IMR-90 (cell line): ENCODE results near the gene NEUROD1. TPM values are rescaled to one million over a fixed set of nuclear protein-coding genes. Genes with fewer than 3 reads are reported as not detected.
A peak's percentile ranks its signal among the peaks of the same experiment; 100 is the strongest.

Experiments
- ATAC-seq: fragments of 200-7000 bp; cut with Tn5 transposase; 2 replicates; pipeline ENCODE4 v1.9.1; 2020; ENCODE audit warnings: low read depth, mild to moderate bottlenecking, moderate library complexity
- BruUV-seq: library from RNA; stranded (reverse); fragments of 400-500 nt; replicated peaks from 2 replicates; lab custom pipeline; 2021; lab: Mats Ljungman, UMichigan
- CTCF ChIA-PET: fragments of 300-600 bp; formaldehyde crosslinking; extraction: SDS; loops from one replicate; lab custom pipeline; 2021; ENCODE audit warnings: antibody characterized with exemption; lab: Yijun Ruan, JAX
- POLR2A ChIA-PET: fragments of 300-600 bp; sonication (Branson Sonifier 250); formaldehyde crosslinking; loops from one replicate; lab custom pipeline; 2022; ENCODE audit warnings: antibody characterized with exemption; ENCODE audit not compliant: unreplicated experiment; lab: Charles Lee
- DNase-seq: peaks from one replicate; pipeline ENCODE4 v3.0.0; 2013
- H2AFZ ChIP-seq: replicated peaks from 2 replicates; pipeline ENCODE3; 2013; ENCODE audit warnings: low read length, mild to moderate bottlenecking; ENCODE audit not compliant: poor library complexity
- H2AK5ac ChIP-seq: 2 replicates; pipeline ENCODE4 v1.6.1; 2013; ENCODE audit warnings: low read depth, low read length, inconsistent platforms
- H2AK9ac ChIP-seq: replicated peaks from 2 replicates; pipeline ENCODE3; 2013; ENCODE audit warnings: mild to moderate bottlenecking, low read depth, low read length, moderate library complexity; ENCODE audit not compliant: poor library complexity
- H2BK120ac ChIP-seq: 2 replicates; pipeline ENCODE4 v1.6.1; 2013; ENCODE audit warnings: low read depth, low read length, inconsistent platforms
- H2BK15ac ChIP-seq: 3 replicates; pipeline ENCODE4 v1.6.1; 2013; ENCODE audit warnings: low read depth, low read length, inconsistent platforms
- H2BK20ac ChIP-seq: 2 replicates; pipeline ENCODE4 v1.6.1; 2013; ENCODE audit warnings: low read depth, mild to moderate bottlenecking, inconsistent platforms, low read length, moderate library complexity
- H2BK5ac ChIP-seq: 2 replicates; pipeline ENCODE4 v1.6.1; 2013; ENCODE audit warnings: mild to moderate bottlenecking, low read depth, low read length, inconsistent platforms; ENCODE audit not compliant: poor library complexity, severe bottlenecking
- H3K14ac ChIP-seq: replicated peaks from 2 replicates; pipeline ENCODE4 v1.6.1; 2013; ENCODE audit warnings: low read depth, low read length, inconsistent platforms
- H3K18ac ChIP-seq: 2 replicates; pipeline ENCODE4 v1.6.1; 2013; ENCODE audit warnings: low read depth, low read length, control low read depth
- H3K23ac ChIP-seq: 2 replicates; pipeline ENCODE4 v1.6.1; 2013; ENCODE audit warnings: low read depth, low read length, inconsistent platforms
- H3K27ac ChIP-seq: 2 replicates; pipeline ENCODE4 v1.5.1; 2013; ENCODE audit warnings: mild to moderate bottlenecking, control low read depth, low read length; ENCODE audit not compliant: insufficient read depth
- H3K27me3 ChIP-seq: 2 replicates; pipeline ENCODE4 v1.6.1; 2013; ENCODE audit warnings: low read length; ENCODE audit not compliant: control insufficient read depth, insufficient read depth
- H3K36me3 ChIP-seq: 2 replicates; pipeline ENCODE4 v1.6.1; 2013; ENCODE audit warnings: low read length, mixed read lengths; ENCODE audit not compliant: control insufficient read depth, insufficient read depth
- H3K4ac ChIP-seq: 2 replicates; pipeline ENCODE4 v1.6.1; 2013; ENCODE audit warnings: low read depth, low read length, inconsistent platforms
- H3K4me1 ChIP-seq: 2 replicates; pipeline ENCODE4 v1.6.1; 2013; ENCODE audit warnings: low read length, mixed read lengths; ENCODE audit not compliant: control insufficient read depth, insufficient read depth
- H3K4me2 ChIP-seq: 2 replicates; pipeline ENCODE4 v1.6.1; 2013; ENCODE audit warnings: low read depth, mild to moderate bottlenecking, control low read depth, low read length, moderate library complexity
- H3K4me3 ChIP-seq: 2 replicates; pipeline ENCODE4 v1.5.1; 2013; ENCODE audit warnings: low read depth, mild to moderate bottlenecking, control low read depth, low read length, moderate library complexity; ENCODE audit not compliant: insufficient read depth
- H3K56ac ChIP-seq: 2 replicates; pipeline ENCODE4 v1.6.1; 2013; ENCODE audit warnings: low read length, inconsistent platforms; ENCODE audit not compliant: insufficient read depth; ENCODE audit errors: extremely low read depth
- H3K79me1 ChIP-seq, 2 experiments: 2 replicates each; pipeline ENCODE4 v1.6.1; 2013; ENCODE audit warnings: low read length in 2 of 2, inconsistent platforms in 1 of 2, low read depth in 1 of 2
- H3K9ac ChIP-seq: 2 replicates; pipeline ENCODE4 v1.6.1; 2013; ENCODE audit warnings: low read depth, low read length, control low read depth
- H3K9me1 ChIP-seq: 2 replicates; pipeline ENCODE4 v1.6.1; 2013; ENCODE audit warnings: low read length, inconsistent platforms; ENCODE audit not compliant: insufficient read depth
- H3K9me3 ChIP-seq: 2 replicates; pipeline ENCODE4 v1.6.1; 2013; ENCODE audit warnings: low read length; ENCODE audit not compliant: control insufficient read depth, insufficient read depth
- H4K20me1 ChIP-seq: 2 replicates; pipeline ENCODE4 v1.6.1; 2013; ENCODE audit warnings: low read length, inconsistent platforms; ENCODE audit not compliant: insufficient read depth
- H4K5ac ChIP-seq: 2 replicates; pipeline ENCODE4 v1.6.1; 2013; ENCODE audit warnings: mild to moderate bottlenecking, low read depth, low read length, control low read depth
- H4K8ac ChIP-seq, 2 experiments: 2 replicates each; pipeline ENCODE4 v1.6.1; 2013; ENCODE audit warnings: low read depth in 2 of 2, low read length in 2 of 2, control low read depth in 1 of 2, inconsistent platforms in 1 of 2
- H4K91ac ChIP-seq: 2 replicates; pipeline ENCODE4 v1.6.1; 2013; ENCODE audit warnings: low read depth, low read length, inconsistent platforms; ENCODE audit not compliant: insufficient read depth
- MAFK ChIP-seq: IDR thresholded peaks from 2 replicates; pipeline ENCODE4 v1.6.1; 2012; ENCODE audit warnings: low read depth, low read length, improper control_type of control experiment
- POLR2A ChIP-seq: IDR thresholded peaks from 2 replicates; pipeline ENCODE4 v1.6.1; 2012; ENCODE audit warnings: mild to moderate bottlenecking, low read depth, low read length
- WGBS, 2 experiments: methylation state at CpG; one replicate each; pipeline versions ENCODE4 v1.1.5 to v1.1.7; 2013; ENCODE audit warnings: missing lambda C conversion rate in 2 of 2; ENCODE audit not compliant: insufficient read length in 1 of 2; ENCODE audit errors: extremely low coverage in 2 of 2; 5-methylcytosine and 5-hydroxymethylcytosine counted together
- dilution Hi-C: fragments of 300-500 bp; cut with HindIII; formaldehyde crosslinking; loops from one replicate; pipeline ENCODE4 v1.14.3; 2018; ENCODE audit warnings: low sequenced_read_pairs; ENCODE audit not compliant: unreplicated experiment
- in situ Hi-C: fragments of 300-500 bp; cut with MboI; formaldehyde crosslinking; loops from 3 replicates; pipeline ENCODE4 v1.14.3; 2019; ENCODE audit warnings: low sequenced_read_pairs, inconsistent platforms, mixed read lengths
- intact Hi-C: fragments of 100-400 bp; cut with micrococcal nuclease; formaldehyde crosslinking; loops from 2 replicates; pipeline ENCODE4 v1.10.0; 2022
- polyA plus RNA-seq, 3 experiments: library from polyadenylated mRNA; depleted of rRNA; stranded (reverse); fragments of >200 nt; gene quantifications; 2 replicates each; pipeline ENCODE4 v1.2.3, GENCODE V29; 2012; ENCODE audit warnings: low replicate concordance in 1 of 3
- total RNA-seq: library from RNA; depleted of rRNA; stranded (reverse); fragments of >200 nt; gene quantifications from 2 replicates; pipeline ENCODE4 v1.2.3, GENCODE V29; 2012

Gene NEUROD1
- total and polyA plus RNA-seq, 2 of the 4 experiments (the other 2 are of a cell fraction), result not detected

GRCh38 chr2:181628590-181629585, 51.4 kb downstream of the NEUROD1 start:
- in situ Hi-C loops, result no loop called here
- no peak overlapping the region for H3K4me2 ChIP-seq
- no peak overlapping the region for H3K18ac ChIP-seq
- dilution Hi-C loops, result no loop called here
- no peak overlapping the region for H2AK5ac ChIP-seq
- H3K9ac ChIP-seq, result no peak overlapping the region
- CTCF ChIA-PET, result no interaction called here
- POLR2A ChIA-PET, result no interaction called here
- no peaks in the 10 kb centered on the region for H3K9me3 ChIP-seq
- TF ChIP-seq MAFK, result peak; percentile 84
- TF ChIP-seq POLR2A, result no peak
- no peaks in the 10 kb centered on the region; the same call in 1 of the 2 replicates for H3K9me1 ChIP-seq
- WGBS, 2 experiments, result no CpG with 5 or more reads among the region's 3 CpGs
- no peak overlapping the region for H2BK5ac ChIP-seq
- no peak overlapping the region for H3K4me3 ChIP-seq
- no peak overlapping the region for H2AFZ ChIP-seq
- H2BK20ac ChIP-seq, result no peak overlapping the region
- no peaks in the 10 kb centered on the region for H3K4me1 ChIP-seq
- no peak overlapping the region for H2BK120ac ChIP-seq
- intact Hi-C loops, result loop anchor here (10.0 kb wide), 1 partner anchor 886 kb away; no protein-coding TSS in a partner anchor
- no peak overlapping the region for H4K5ac ChIP-seq
- H4K8ac ChIP-seq, result no peak overlapping the region
- no peaks in the 10 kb centered on the region for H3K36me3 ChIP-seq
- no peak for ATAC-seq
- no TSS peak for BruUV-seq
- H4K20me1 ChIP-seq, result no peaks in the 10 kb centered on the region
- H4K91ac ChIP-seq, result no peak overlapping the region
- no peak overlapping the region for H3K56ac ChIP-seq
- no peak overlapping the region for H2AK9ac ChIP-seq
- H3K79me1 ChIP-seq, result no peaks in the 10 kb centered on the region
- no peak for DNase-seq
- no peak overlapping the region for H3K14ac ChIP-seq
- H2BK15ac ChIP-seq, result no peak overlapping the region
- H3K4ac ChIP-seq, result no peak overlapping the region
- peaks cover 3% of the 10 kb centered on the region; the same call in 1 of the 2 replicates for H3K27me3 ChIP-seq
- H3K27ac ChIP-seq, result no peak overlapping the region
- no peak overlapping the region for H3K23ac ChIP-seq
